ENCODE measurements around the gene BORCS6. TPM values are rescaled to one million over a fixed set of nuclear protein-coding genes. Genes with fewer than 3 reads are reported as not detected.
"Not testable (repeated sequence)": the region's sequence is repeated elsewhere in the genome, so short reads cannot be mapped to it uniquely, and the experiment has no call there.

BORCS6 gene
- total RNA-seq: 12.9 and 13.0 TPM in 2 replicates

DNA sequence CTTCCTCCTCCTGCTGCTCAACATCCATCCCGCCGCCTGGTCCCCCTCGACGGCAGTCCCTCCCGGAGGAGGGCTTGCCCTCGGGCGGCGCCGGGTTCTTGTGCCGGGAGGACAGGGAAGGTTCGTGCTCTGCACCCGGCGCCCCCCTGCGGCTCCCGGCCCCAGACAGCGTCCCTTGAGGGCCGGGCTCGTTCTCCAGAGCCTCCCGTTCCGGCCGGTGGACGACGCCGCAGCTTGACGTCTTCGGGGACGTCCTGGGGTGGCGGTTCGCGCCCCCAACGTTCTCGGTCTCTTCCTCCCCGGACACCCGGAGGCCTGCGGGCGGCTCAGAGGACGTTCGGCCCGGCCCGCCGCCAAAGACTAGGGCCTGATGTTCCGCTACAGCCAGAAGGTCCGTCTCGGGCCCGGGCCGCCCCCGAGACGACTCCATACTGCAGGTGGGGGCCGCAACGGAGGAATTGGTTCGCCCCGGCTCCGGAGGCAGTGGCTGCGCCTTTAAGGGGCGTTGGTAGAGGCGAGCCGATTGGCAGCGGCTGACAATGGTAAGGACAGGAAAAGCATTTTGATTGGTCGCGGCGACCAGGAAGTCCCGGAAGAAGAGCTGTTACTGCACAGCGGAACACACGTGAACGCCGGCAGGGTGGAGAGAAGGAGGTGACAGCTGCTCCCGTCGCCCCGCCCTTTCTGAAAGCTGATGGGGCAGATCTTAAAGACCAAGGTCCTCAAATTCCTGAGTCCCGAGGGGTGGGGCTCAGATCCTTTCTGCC is at the start of gene BORCS6:
TSS of gene BORCS6 (minus strand) at position 470 of the 767 bp plus-strand sequence. CDS start at position 430, 40 bp downstream.
- intact Hi-C loops (cut with micrococcal nuclease): loop anchor here (1.0 to 5.0 kb wide), 4 partner anchors 20 to 258 kb away; partner anchors contain the start of genes AURKB, CNTROB, RANGRF and TRAPPC1

DNA sequence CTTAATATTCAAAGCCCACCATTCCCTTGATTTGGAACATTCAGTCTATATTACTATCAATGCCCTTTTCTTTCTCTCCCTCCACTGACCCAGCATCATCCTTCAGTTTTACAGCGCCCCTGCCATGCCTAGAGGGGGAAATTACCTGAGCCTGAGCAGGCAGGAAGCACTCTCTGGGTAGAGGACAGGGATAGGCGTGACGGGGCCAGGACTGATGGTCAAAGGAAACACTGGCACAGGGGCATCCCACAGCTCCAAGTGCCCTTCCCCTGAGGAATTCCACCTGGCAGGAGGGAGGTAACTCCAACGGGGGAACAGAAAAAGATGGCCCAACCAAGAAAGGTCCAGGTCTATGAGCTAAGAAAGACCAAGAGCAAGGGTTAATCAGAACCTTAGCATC is 47.9 kb upstream of the BORCS6 start:
- intact Hi-C loops (cut with micrococcal nuclease): no loop called here

DNA sequence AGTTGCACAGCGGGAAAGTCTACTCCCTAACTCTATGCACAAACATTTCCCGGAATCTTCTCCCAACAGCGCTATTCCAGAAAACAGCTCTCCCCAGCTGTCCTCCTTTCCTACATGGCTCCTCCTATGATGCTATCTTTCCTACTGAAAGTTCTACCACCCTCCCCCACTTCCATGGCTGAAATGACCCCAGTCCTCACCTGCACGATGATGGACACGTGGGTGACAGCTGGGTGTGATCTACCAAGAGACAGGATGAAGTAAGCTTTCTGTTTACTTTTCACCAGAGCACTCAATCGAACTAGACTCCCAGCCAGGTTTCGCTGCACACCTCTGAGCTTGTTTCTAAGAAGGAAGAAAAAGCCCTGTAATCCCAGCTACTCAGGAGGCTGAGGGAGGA is 47.2 kb upstream of the BORCS6 start:
- intact Hi-C loops (cut with micrococcal nuclease): no loop called here

DNA sequence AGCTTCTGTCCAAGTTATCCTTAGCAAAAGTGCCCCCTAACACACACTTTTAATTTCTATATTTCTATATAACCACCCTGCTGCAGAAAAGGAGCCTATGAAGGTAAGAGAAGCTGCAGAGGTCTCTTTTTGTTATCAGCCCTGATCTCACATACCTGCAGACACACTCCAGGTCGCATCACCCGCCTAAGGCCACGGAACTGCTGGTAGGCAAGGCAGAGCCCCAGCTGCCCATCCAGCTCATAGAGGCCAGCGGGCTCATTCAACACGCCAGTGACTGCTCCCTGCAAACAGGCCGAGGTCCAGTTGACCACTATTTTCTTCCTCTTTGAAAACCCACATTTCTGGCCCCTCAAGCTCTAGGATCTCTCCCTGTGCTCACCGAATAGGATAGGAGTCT is 45.7 kb upstream of the BORCS6 start:
- intact Hi-C loops (cut with micrococcal nuclease): no loop called here

DNA sequence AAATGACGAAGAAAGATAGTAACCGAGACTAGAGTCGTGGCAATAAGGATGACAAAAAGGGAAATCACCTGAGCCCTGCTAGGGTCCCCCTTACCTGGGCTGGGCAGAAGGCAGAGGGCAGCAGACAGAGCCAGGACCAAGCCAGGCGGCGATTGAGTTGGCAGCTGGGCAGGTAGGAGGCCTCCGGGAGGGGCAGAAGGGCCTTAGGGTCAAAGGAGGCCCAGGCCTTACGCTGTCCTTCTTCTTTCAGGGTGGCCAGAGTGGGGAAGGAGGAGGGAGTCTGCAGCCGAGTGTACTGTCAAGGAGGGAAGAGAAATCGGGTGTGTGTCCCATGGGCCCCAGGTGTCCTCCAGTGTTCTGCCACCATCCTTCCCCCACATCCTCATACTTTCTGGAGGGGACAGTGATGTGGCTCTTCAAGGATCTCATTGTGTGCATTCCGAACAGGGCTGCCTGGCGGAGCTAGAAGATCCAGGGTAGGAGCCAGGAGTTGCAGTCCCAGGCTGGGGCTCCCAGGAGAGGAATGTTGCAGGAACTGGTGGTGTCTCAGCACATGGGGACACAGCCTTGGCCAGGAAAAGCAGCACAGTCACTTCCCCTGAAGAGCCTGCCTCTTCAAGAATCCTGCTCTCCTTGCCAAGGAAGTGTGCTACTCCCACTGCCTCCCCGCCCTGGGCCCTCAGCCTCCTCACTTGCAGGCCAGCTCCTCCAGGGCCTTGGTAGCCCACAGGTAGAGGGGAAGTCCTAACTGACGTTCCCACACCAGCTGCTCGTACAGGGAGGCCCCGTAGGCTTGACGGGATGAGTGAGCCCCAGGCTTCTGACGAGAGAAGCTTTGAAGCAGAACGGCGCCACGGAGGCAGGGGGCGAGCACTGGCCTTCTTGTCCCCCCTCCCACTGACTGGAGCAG is 44.6 kb upstream of the BORCS6 start:
- intact Hi-C loops (cut with micrococcal nuclease): no loop called here

DNA sequence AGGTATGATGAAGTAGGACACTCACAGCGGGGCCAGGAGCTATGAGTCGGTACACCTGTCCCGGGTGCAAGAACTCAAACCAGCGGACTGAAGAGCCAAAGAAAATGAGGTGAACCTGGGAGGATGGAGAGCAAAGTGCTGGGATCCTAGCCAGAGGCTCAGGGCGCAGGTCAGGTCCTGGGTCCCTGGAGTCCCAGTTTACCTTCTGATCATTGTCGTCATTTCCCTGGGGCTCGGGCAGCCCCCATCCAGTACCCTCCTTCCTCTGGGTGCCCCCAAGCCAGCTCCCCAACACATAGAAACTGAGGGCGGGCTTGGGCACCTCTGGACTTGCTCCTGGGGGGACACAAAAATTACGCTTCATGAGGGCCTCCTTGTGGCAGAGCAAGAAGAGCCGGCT is 41.7 kb upstream of the BORCS6 start:
- intact Hi-C loops (cut with micrococcal nuclease): no loop called here

DNA sequence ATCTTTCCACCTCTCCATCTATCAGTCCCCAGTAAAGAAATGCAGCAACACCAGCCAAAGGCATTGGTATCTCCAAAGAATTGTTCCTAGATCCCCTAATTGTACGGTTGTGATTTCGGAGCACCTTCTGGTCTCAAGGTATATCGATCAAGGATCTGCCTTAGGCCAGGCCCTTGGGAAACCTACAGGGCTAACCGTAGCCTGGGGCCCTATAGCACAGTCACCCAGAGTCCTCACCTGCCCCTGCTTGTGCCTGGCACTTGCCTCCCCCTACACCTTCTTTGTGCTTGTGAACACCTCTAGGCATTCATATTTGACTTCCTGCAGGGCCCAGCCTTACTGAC is 37.2 kb upstream of the BORCS6 start:
- intact Hi-C loops (cut with micrococcal nuclease): no loop called here

DNA sequence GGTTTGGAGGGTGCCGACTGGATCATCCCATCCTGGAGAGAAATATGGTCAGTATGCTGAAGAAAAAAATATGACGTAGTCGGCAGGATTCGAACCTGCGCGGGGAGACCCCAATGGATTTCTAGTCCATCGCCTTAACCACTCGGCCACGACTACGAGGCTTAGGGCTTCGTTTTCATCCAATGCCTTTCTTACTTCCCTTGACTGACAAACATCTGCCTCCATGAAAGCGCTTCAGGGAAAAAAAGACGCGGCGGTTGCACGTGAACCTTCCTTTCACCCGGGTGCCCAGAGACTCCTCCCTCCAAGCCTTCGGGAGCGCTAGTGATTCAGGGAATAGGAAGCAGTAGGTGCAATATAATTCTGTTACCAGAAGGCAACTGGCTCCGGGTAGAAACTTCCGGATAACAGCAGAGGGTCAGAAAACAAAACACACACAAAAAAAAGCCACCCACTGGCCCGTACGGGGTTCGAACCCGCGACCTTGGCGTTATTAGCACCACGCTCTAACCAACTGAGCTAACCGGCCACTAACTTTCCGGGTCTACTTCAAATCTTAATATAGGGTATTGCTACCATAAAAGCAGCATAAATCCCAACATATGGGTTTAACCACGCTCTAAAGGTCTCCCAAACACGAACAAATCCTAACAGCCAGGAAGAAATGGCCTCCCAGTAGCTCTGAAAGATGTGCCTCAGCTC is 36.7 kb upstream of the BORCS6 start:
- intact Hi-C loops (cut with micrococcal nuclease): loop anchor here (1.0 kb wide), 2 partner anchors 62 to 88 kb away; partner anchors contain the start of gene RANGRF

DNA sequence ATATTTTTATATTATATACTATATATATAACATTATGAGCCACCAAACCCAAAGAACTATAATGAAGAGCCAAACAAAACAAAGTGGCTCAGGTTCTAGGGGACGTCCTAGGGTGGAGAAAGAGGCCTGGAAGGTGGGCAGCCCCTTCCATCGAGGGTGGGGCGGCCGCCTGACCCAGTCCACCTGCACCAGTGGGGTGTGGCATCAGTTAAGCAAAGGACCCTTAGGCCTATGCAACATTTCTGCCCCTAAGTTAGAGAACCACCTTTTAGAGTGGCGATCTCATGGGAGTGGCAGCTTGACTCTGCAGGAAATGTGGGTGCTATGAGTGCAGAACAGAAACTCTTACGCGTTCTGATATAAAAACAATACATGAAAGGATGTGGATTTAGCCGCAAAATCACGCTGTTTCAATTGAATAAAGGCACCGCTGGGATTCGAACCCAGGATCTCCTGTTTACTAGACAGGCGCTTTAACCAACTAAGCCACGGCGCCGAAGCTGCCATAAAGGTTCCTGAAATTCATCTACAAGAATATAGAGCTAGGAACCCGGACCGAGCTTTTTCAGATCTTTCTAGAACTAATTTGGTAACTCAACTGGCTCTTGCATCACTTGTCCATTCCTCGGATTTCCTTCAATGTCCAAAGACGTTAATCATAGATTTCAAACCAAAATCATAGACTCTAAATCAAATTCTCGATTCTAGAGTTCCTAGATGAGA is 36.0 kb upstream of the BORCS6 start:
- intact Hi-C loops (cut with micrococcal nuclease): loop anchor here (1.0 kb wide), 2 partner anchors 62 to 88 kb away; partner anchors contain the start of gene RANGRF

DNA sequence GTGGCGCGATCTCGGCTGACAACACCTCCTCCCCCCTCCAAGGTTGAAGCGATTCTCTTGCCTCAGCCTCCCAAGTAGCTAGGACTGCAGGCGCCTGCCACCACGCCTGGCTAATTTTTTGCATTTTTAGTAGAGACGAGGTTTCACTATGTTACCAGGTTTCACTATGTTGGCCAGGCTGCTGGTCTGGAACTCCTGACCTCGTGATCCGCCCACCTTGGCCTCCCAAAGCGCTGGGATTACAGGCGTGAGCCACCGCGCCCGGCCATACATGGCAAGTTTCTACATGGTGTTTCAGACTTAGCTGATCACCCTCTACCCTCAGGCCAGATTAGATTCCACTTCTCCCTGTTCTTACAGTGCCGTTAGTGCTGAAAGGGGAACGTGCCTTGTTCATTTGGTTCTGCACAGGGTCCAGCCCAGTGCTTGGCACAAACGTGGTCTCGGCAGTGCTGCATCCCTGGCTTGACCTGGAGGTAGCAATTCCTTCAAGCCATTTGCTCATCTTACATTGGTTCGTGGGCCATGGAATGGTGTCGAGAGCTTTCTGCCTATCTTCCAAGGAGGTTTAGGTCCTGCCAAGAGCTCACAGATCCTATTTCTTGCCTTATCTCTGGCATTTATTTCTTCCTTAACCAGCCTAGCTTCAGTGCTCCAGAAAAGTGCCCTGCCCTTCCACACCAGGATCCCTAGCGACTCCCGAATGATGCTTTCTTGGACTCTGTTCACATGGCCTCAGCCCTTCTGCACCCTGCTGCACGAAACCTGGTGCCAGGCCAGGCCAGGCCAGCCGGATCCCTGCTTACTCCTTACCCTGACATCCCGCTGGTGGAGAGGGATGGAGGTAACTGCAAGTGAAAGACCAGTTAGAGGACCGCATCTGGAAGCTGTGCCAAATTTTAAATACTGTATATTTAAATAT is 35.2 kb upstream of the BORCS6 start:
- intact Hi-C loops (cut with micrococcal nuclease): loop anchor here (5.0 kb wide), 1 partner anchor 368 kb away; the partner anchor contains the start of genes CYB5D1, NAA38 and TMEM88

DNA sequence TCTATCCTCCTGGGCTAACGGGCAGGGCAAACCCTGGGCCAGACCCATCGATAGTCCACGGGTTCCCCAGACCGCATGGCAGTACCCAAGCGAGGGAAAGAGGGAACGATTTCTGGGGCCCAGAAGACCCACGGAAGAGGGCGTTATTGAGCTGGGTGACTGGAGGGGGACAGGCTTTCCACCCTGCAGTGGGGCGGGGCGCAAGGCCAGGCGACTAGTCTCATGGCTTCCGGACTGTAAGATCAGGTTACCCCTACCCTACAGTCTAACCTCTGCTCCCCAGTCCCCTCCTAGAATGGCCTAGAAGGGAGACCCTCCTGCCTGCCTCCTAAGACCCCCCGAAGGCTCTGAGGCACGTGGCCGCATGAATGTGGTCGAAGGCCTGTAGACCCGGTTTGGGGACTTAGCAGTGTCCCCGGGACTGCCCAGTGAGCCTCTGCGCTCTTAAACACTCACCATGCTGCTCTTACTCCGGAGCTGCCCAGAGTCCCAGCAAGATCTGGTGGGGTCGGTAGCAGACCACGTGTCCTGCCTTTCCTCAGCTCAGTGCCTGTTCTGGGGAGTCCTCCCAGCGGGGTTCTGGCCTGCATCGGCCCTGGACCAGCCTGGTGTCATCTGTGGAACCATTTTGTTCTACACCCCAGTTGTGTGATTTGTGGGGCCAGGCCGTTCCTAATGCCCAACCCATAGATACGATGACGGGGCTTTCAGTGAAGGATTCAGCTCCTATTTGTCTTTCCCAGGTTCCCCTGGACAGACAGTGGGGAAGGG is 33.6 kb upstream of the BORCS6 start:
- intact Hi-C loops (cut with micrococcal nuclease): loop anchor here (2.0 to 5.0 kb wide), 2 partner anchors 366 to 381 kb away; partner anchors contain the start of genes CYB5D1, NAA38 and TMEM88

DNA sequence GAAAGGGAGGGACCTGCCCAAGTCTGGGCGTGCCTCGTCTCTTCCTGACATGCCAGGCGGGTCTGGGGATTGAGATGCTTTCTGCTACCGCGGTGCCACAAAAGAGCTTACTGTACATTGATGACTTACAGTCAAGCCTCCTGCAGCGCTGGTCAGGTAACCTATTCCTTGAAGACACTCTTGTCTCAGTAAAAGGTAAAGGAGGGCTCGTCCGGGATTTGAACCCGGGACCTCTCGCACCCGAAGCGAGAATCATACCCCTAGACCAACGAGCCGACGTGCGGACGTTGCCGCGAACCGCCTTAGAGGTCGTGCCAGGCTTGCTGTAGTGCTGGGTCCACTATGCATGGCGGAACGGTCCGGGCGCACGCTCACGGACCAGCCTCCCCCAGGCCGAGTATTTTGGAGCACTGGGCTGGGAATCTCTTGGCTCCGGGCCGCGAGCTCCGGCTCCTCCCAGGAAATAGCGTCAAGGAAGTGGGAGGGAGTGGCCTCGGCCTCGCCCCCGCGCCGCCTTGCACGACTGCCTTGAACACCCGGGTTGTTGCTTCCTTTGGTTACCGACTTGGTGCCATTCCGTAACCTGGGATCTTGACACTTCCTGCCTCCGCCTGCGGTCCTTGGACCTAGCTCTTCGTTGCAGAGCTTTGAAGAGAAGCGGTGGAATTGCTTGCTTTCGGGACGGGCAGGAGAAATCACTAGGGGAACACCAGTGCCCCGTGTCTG is 32.8 kb upstream of the BORCS6 start:
- intact Hi-C loops (cut with micrococcal nuclease): loop anchor here (1.0 to 5.0 kb wide), 11 partner anchors 22 to 380 kb away; partner anchors contain the start of genes CYB5D1, NAA38, SLC25A35 and TMEM88

DNA sequence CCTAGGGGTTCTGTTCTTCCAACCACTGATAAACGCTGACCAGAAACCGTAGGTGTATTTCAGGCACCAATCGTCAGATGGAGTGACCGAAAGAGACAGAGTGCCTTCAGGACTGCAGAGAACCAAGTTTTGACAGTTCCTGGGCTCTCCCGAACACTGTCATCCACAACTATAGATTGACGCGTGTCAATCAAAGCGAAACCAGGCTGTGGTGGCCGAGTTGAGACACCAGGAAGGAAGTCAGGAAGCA is 32.3 kb upstream of the BORCS6 start:
- intact Hi-C loops (cut with micrococcal nuclease): loop anchor here (1.0 to 5.0 kb wide), 11 partner anchors 22 to 380 kb away; partner anchors contain the start of genes CYB5D1, NAA38, SLC25A35 and TMEM88

DNA sequence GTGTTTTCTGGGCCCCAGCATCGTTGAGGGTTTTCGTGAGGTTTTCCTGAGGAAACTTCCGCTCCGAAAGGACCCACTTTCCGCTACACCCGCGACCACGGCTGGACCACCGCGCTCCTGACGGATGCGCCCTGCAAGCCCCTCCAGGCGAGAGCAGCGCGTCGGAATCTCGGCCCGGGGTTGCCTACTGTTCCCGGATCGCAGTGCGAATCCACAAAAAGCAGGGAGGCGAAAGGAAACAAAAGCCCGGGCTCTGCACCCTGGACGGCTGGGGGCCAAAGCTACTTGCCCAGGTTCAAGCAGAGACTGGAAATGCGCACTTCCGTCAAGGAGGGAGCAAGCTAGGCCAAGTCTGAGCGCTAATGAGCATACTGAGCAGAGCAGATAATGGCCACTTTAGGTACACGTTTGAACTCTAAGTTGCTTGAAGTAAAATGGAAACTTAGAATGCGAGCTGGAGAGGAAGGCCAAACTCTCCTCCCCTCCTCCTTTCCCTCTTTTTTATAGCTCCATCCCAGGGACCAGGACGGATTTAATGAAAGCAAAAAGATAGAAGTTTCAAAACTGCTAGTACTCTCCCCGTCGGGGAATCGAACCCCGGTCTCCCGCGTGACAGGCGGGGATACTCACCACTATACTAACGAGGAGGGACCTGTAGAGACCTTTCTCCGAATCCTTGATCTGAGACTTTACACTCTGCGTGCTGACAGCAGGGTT is 31.8 kb upstream of the BORCS6 start:
- intact Hi-C loops (cut with micrococcal nuclease): loop anchor here (1.0 to 5.0 kb wide), 12 partner anchors 12 to 379 kb away; partner anchors contain the start of genes AURKB, CYB5D1, NAA38 and SLC25A35

DNA sequence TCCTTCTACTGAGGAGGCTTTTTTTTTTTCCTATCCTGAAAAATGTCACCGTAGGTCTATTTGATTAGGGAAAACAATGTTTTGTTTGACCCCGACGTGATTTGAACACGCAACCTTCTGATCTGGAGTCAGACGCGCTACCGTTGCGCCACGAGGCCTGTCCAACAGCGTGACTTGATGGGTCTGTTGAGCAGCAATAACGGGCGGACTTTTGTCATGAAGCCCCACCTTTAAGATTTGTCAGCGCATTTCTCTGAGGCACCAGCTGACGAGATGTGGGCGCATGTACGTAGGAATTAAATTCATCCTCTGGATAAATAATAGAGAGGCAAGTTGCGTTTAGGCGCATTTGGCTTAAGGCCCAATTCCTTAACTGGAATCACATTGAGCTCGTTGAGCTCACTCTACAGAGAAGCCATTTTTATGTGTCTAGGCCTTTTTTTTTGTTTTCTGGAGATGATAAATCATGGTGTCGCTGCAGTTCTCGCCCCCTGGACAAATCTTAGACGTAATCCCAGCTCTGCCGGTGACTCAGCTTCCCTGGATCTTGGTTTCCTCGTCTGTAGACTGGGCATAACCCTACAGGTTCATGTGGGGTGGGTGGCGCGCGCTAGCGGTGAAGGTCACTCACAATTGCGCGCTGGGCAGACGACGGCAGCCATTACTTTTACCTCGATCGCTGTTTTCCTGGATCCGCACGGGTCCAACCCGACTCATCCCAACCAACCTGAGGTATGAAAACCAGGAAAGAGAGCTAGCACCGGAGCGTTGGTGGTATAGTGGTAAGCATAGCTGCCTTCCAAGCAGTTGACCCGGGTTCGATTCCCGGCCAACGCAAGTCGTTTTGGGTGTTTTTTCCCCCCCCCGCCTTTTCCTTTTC is 31.0 kb upstream of the BORCS6 start:
- intact Hi-C loops (cut with micrococcal nuclease): loop anchor here (1.0 to 5.0 kb wide), 2 partner anchors 11 to 364 kb away; partner anchors contain the start of genes AURKB, CYB5D1, NAA38 and TMEM88

DNA sequence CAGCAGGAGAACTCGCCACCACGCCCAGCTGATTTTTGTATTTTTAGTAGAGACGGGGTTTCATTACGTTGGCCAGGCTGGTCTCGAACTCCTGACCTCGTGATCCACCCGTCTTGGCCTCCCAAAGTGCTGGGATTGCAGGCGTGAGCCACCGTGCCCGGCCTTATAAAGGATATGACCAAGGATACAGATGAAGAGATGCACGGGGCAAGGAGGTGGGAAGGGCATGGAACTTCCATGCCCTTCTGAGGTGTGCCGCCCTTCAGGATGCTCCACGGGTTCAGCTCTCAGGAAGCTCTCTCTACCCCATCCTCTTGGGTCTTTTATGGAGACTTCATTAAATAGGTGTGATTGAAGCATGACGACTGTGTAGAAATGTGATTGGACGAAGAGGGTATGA is 24.0 kb upstream of the BORCS6 start:
- intact Hi-C loops (cut with micrococcal nuclease): not testable (repeated sequence)
